HepG2 (cell line): Measurements from ENCODE around the gene TFAP2B. TPM values are rescaled to one million over a fixed set of nuclear protein-coding genes. Genes with fewer than 3 reads are reported as not detected.

Experiments
- ATAC-seq: fragments of 200-7000 bp; cut with Tn5 transposase; 3 replicates; pipeline ENCODE4 v1.9.1; 2020; ENCODE audit warnings: mild to moderate bottlenecking, moderate library complexity
- BruUV-seq: library from RNA; stranded (reverse); fragments of 400-500 nt; replicated peaks from 2 replicates; lab custom pipeline; 2021; lab: Mats Ljungman, UMichigan
- CTCF ChIA-PET: fragments of 300-600 bp; formaldehyde crosslinking; extraction: SDS; loops from one replicate; lab custom pipeline; 2021; ENCODE audit warnings: low total read pairs, inconsistent platforms, low intra/inter-chr PET ratio; lab: Yijun Ruan, JAX
- POLR2A ChIA-PET: fragments of 350-600 bp; sonication (Branson Sonifier 250); formaldehyde crosslinking; loops from one replicate; lab custom pipeline; 2020; ENCODE audit warnings: antibody characterized with exemption, inconsistent platforms; lab: Yijun Ruan, JAX
- DNase-seq: peaks from one replicate; pipeline ENCODE4 v3.0.0-alpha.2; 2015; ENCODE audit warnings: low spot score
- FAIRE-seq: peaks from 3 replicates; lab custom pipeline; 2011; peaks lifted over from hg19 to GRCh38; lab: Jason Lieb, UNC
- H2AFZ ChIP-seq: one replicate; pipeline ENCODE4 v1.6.1; 2011; ENCODE audit warnings: low read length, inconsistent platforms
- H3K27ac ChIP-seq: fragments of 300-600 bp; 3 replicates; pipeline ENCODE4 v1.8.0; 2011; ENCODE audit warnings: mixed run types, mild to moderate bottlenecking, mixed read lengths, low read length, inconsistent platforms; ENCODE audit not compliant: insufficient read depth; ENCODE audit errors: extremely low read length
- H3K27me3 ChIP-seq, 2 experiments: fragments of 200-600 bp in 1 of 2; 2 replicates in 1 of 2; 3 replicates in 1 of 2; pipeline versions ENCODE4 v1.6.0 to v1.8.0; 2011; ENCODE audit warnings: low read length in 2 of 2, mild to moderate bottlenecking in 2 of 2, moderate library complexity in 2 of 2, inconsistent platforms in 1 of 2; ENCODE audit not compliant: insufficient read depth in 2 of 2, control insufficient read depth in 1 of 2
- H3K36me3 ChIP-seq, 2 experiments: fragments of 200-600 bp in 1 of 2; replicated peaks in 1 of 2; 2 replicates in 1 of 2; 3 replicates in 1 of 2; pipeline versions ENCODE4 v1.5.1 to v1.8.0; 2011; ENCODE audit warnings: low read length in 2 of 2, inconsistent platforms in 1 of 2; ENCODE audit not compliant: insufficient read depth in 2 of 2, control insufficient read depth in 1 of 2
- H3K4me1 ChIP-seq: 2 replicates; pipeline ENCODE4 v1.5.1; 2012; ENCODE audit warnings: low read length, inconsistent platforms; ENCODE audit not compliant: insufficient read depth
- H3K4me2 ChIP-seq: 2 replicates; pipeline ENCODE4 v1.6.0; 2011; ENCODE audit warnings: low read depth, low read length, inconsistent platforms
- H3K4me3 ChIP-seq, 3 experiments: fragments of 200-600 bp in 1 of 3; sonication (generic), shearing (Covaris generic) in 1 of 3; replicated peaks in 1 of 3; 2 replicates each; pipeline ENCODE4 v1.5.1; 2011 to 2016; ENCODE audit warnings: low read length in 3 of 3, inconsistent platforms in 2 of 3, low read depth in 2 of 3, mild to moderate bottlenecking in 2 of 3, control low read depth in 1 of 3, mixed read lengths in 1 of 3; ENCODE audit not compliant: insufficient read depth in 1 of 3
- H3K79me2 ChIP-seq: one replicate; pipeline ENCODE4 v1.6.1; 2011; ENCODE audit warnings: low read length, inconsistent platforms; ENCODE audit not compliant: insufficient read depth
- H3K9ac ChIP-seq: 2 replicates; pipeline ENCODE4 v1.6.0; 2011; ENCODE audit warnings: mild to moderate bottlenecking, low read depth, low read length, inconsistent platforms; ENCODE audit not compliant: insufficient read depth
- H3K9me3 ChIP-seq: 2 replicates; pipeline ENCODE4 v1.5.1; 2012; ENCODE audit warnings: mild to moderate bottlenecking, low read length
- H4K20me1 ChIP-seq: 2 replicates; pipeline ENCODE4 v1.6.0; 2011; ENCODE audit warnings: inconsistent platforms, mild to moderate bottlenecking, low read length, moderate library complexity; ENCODE audit not compliant: insufficient read depth
- EHMT2 ChIP-seq: fragments of 200-600 bp; sonication (generic); IDR thresholded peaks from 2 replicates; pipeline ENCODE4 v1.7.0; 2017; ENCODE audit warnings: antibody characterized with exemption, low read depth, low read length, borderline replicate concordance
- FOXA3 ChIP-seq: IDR thresholded peaks from 2 replicates; pipeline ENCODE4 v1.6.1; 2016; ENCODE audit warnings: missing genetic modification reagents, missing compliant biosample characterization
- HOXD1 ChIP-seq: sonication (generic); formaldehyde crosslinking; IDR thresholded peaks from 2 replicates; pipeline ENCODE4 v1.5.0; 2020; ENCODE audit warnings: missing genetic modification reagents
- IKZF4 ChIP-seq: sonication (generic); formaldehyde crosslinking; IDR thresholded peaks from 2 replicates; pipeline ENCODE4 v1.5.1; 2020; ENCODE audit warnings: borderline replicate concordance, mild to moderate bottlenecking, low read depth, missing genetic modification reagents; ENCODE audit errors: not compliant biosample characterization
- KLF15 ChIP-seq: sonication (generic); formaldehyde crosslinking; IDR thresholded peaks from 2 replicates; pipeline ENCODE4 v1.8.1; 2023; ENCODE audit warnings: borderline replicate concordance, mild to moderate bottlenecking, inconsistent platforms, missing genetic modification reagents, mixed read lengths
- MZF1 ChIP-seq: sonication (generic); formaldehyde crosslinking; IDR thresholded peaks from 2 replicates; pipeline ENCODE4 v1.8.1; 2023; ENCODE audit warnings: mild to moderate bottlenecking, missing genetic modification reagents, borderline replicate concordance
- RFX1 ChIP-seq: fragments of 450-650 bp; IDR thresholded peaks from 2 replicates; pipeline ENCODE4 v1.6.1; 2017
- SP5 ChIP-seq: IDR thresholded peaks from 2 replicates; pipeline ENCODE4 v1.6.1; 2016; ENCODE audit warnings: low read depth, borderline replicate concordance
- SRSF9 ChIP-seq: fragments of 200-400 bp; formaldehyde crosslinking; IDR thresholded peaks from 2 replicates; pipeline ENCODE4 v1.6.1; 2018; ENCODE audit warnings: borderline replicate concordance, mild to moderate bottlenecking, low read depth, low read length; ENCODE audit not compliant: insufficient read depth, poor library complexity, severe bottlenecking
- TCF7L2 ChIP-seq: IDR thresholded peaks from 2 replicates; pipeline ENCODE4 v1.6.1; 2011; ENCODE audit warnings: mild to moderate bottlenecking, low read depth, low read length, moderate library complexity
- TEAD2 ChIP-seq: sonication (generic); formaldehyde crosslinking; IDR thresholded peaks from 2 replicates; pipeline ENCODE4 v1.9.0; 2021; ENCODE audit warnings: missing genetic modification reagents
- YY1 ChIP-seq: IDR thresholded peaks from 2 replicates; pipeline ENCODE4 v1.6.1; 2011; ENCODE audit warnings: low read length, low read depth, moderate library complexity, mild to moderate bottlenecking; ENCODE audit not compliant: insufficient read depth, insufficient replicate concordance
- ZNF10 ChIP-seq: sonication (generic); formaldehyde crosslinking; IDR thresholded peaks from 2 replicates; pipeline ENCODE4 v1.4.0; 2020; ENCODE audit warnings: mild to moderate bottlenecking, low read depth, missing genetic modification reagents, borderline replicate concordance
- ZNF101 ChIP-seq: sonication (generic); formaldehyde crosslinking; IDR thresholded peaks from 2 replicates; pipeline ENCODE4 v1.4.0; 2020; ENCODE audit warnings: mild to moderate bottlenecking, low read depth, missing genetic modification reagents, borderline replicate concordance
- ZNF235 ChIP-seq: sonication (generic); formaldehyde crosslinking; IDR thresholded peaks from 2 replicates; pipeline ENCODE4 v1.8.1; 2023; ENCODE audit warnings: mild to moderate bottlenecking, missing genetic modification reagents, borderline replicate concordance
- ZNF296 ChIP-seq: sonication (generic); formaldehyde crosslinking; conservative IDR thresholded peaks from 2 replicates; pipeline ENCODE4 v1.5.0; 2020; ENCODE audit warnings: mild to moderate bottlenecking, missing genetic modification reagents
- ZNF549 ChIP-seq: sonication (generic); formaldehyde crosslinking; IDR thresholded peaks from 2 replicates; pipeline ENCODE4 v1.5.0; 2020; ENCODE audit warnings: missing genetic modification reagents
- WGBS: methylation state at CpG from one replicate; pipeline ENCODE4 v1.1.6; 2017; ENCODE audit warnings: low lambda C conversion rate; 5-methylcytosine and 5-hydroxymethylcytosine counted together
- in situ Hi-C: cut with HindIII; loops from 2 replicates; pipeline ENCODE4 v1.10.0; 2017; ENCODE audit warnings: low pct_unique_long_range_greater_than_20kb; ENCODE audit not compliant: extremely low pct_ligation_motif_present
- intact Hi-C: fragments of 100-400 bp; cut with micrococcal nuclease; formaldehyde crosslinking; loops from one replicate; pipeline ENCODE4 v1.10.0; 2022; ENCODE audit not compliant: unreplicated experiment
- polyA plus RNA-seq, 8 experiments: library from polyadenylated mRNA; depleted of rRNA in 3 of 8; stranded (reverse) in 7 of 8; unstranded in 1 of 8; fragments of >200 nt; fragmentation: Illumina TruSeq in 4 of 8; extraction: Trizol in 4 of 8; gene quantifications; 2 replicates each; pipeline versions ENCODE4 v1.2.1 to v1.2.3, GENCODE V29; 2011 to 2016; ENCODE audit warnings: low read depth in 4 of 8, missing spikeins in 1 of 8, mixed read lengths in 1 of 8; ENCODE audit not compliant: insufficient read depth in 1 of 8
- total RNA-seq, 5 experiments: library from RNA; depleted of rRNA; stranded (reverse); fragments of >200 nt; fragmentation: Illumina TruSeq; extraction: Trizol; gene quantifications; 2 replicates each; pipeline ENCODE4 v1.2.3, GENCODE V29; 2016; ENCODE audit warnings: low read depth in 1 of 5
- TF ChIP-seq, protein P1 (sequence below): sonication (generic); formaldehyde crosslinking; IDR thresholded peaks from 2 replicates; pipeline ENCODE4 v1.4.0; 2020; ENCODE audit warnings: missing genetic modification reagents

TFAP2B gene
- total and polyA plus RNA-seq, 2 of the 13 experiments (the other 11 are each of a cell fraction or from before 2014, with no cell fraction given), result not detected

GRCh38 chr6:50817646-50817950, 1.1 kb upstream of the TFAP2B start:
- BruUV-seq, result no TSS peak
- WGBS, result 2% methylated on average over 2 of the region's 2 CpGs
- Histone ChIP-seq H3K4me1 (no peaks in the 10 kb centered on the region), H3K9ac (no peak overlapping the region), H3K27ac (no peak overlapping the region), H3K4me3 (no peak overlapping the region), H3K9me3 (no peaks in the 10 kb centered on the region), H4K20me1 (no peaks in the 10 kb centered on the region), H3K27me3 (peaks cover 6 to 46% of the 10 kb centered on the region in 2 experiments), H3K36me3 (no peaks in the 10 kb centered on the region), H2AFZ (no peak overlapping the region), H3K4me2 (no peak overlapping the region), H3K79me2 (no peaks in the 10 kb centered on the region)
- intact Hi-C loops (loop anchor here (5.0 kb wide), 1 partner anchor 1025 kb away; no protein-coding TSS in a partner anchor), in situ Hi-C loops (loop anchor here (5.0 to 10.0 kb wide), 3 partner anchors 537 to 1205 kb away; no protein-coding TSS in a partner anchor)
- no peak for TF ChIP-seq KLF15 (CRISPR knock-in tag)
- no peak for TF ChIP-seq TEAD2 (CRISPR knock-in tag)
- no peak for TF ChIP-seq IKZF4 (CRISPR knock-in tag)
- no peak for TF ChIP-seq MZF1 (CRISPR knock-in tag)
- TF ChIP-seq SP5 (CRISPR knock-in tag), result no peak
- no peak for TF ChIP-seq HOXD1 (CRISPR knock-in tag)
- no peak for TF ChIP-seq ZNF549
- TF ChIP-seq ZNF235 (CRISPR knock-in tag), result no peak
- TF ChIP-seq FOXA3 (CRISPR knock-in tag), result no peak
- TF ChIP-seq TCF7L2, result no peak
- DNase-seq (no peak), FAIRE-seq (no peak), ATAC-seq (no peak)
- ChIA-PET CTCF (interaction anchor here (3.2 kb wide), 1 partner anchor 1142 kb away, joined by 34 read pairs; no protein-coding TSS in a partner anchor), POLR2A (no interaction called here)

DNA sequence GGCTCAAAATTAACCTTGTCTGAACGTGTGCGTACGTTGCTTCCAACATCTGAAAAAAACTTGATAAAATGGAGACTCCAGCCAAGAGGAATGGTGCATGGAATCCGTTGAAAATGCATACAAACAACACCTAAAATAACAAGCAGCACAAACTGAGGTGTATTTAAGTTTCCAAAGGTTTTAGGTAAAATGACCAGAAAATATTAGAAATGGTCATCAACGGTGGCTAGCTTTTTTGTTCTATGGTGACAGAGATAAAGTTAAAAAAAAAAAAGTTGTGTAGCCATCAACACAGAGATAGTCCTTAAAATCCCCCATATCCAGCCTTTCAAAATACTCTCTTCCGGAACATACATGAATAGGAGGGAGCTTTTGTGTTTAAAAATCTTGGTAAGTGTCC, 651 bp upstream of the TFAP2B start:
- 2% methylated on average over 6 of the region's 6 CpGs for WGBS
- POLR2A ChIA-PET, result no interaction called here

More for the DNA sequence above, 651 bp upstream of the TFAP2B start:
- intact Hi-C loops, result loop anchor here (5.0 kb wide), 1 partner anchor 1024 kb away; no protein-coding TSS in a partner anchor
- H3K9ac ChIP-seq, result no peak overlapping the region
- no peaks in the 10 kb centered on the region for H3K36me3 ChIP-seq
- H3K79me2 ChIP-seq, result no peaks in the 10 kb centered on the region
- no peaks in the 10 kb centered on the region for H4K20me1 ChIP-seq
- no peaks in the 10 kb centered on the region for H3K9me3 ChIP-seq
- no peak overlapping the region for H2AFZ ChIP-seq
- no peak for FAIRE-seq
- no peak overlapping the region for H3K4me2 ChIP-seq
- H3K27ac ChIP-seq, result no peak overlapping the region
- no peak for ATAC-seq
- H3K4me1 ChIP-seq, result no peaks in the 10 kb centered on the region
- in situ Hi-C loops, result loop anchor here (5.0 to 10.0 kb wide), 3 partner anchors 537 to 1204 kb away; no protein-coding TSS in a partner anchor
- TF ChIP-seq, protein P1, sequence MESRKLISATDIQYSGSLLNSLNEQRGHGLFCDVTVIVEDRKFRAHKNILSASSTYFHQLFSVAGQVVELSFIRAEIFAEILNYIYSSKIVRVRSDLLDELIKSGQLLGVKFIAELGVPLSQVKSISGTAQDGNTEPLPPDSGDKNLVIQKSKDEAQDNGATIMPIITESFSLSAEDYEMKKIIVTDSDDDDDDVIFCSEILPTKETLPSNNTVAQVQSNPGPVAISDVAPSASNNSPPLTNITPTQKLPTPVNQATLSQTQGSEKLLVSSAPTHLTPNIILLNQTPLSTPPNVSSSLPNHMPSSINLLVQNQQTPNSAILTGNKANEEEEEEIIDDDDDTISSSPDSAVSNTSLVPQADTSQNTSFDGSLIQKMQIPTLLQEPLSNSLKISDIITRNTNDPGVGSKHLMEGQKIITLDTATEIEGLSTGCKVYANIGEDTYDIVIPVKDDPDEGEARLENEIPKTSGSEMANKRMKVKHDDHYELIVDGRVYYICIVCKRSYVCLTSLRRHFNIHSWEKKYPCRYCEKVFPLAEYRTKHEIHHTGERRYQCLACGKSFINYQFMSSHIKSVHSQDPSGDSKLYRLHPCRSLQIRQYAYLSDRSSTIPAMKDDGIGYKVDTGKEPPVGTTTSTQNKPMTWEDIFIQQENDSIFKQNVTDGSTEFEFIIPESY (CRISPR knock-in tag), result no peak
- TF ChIP-seq ZNF101 (no peak), ZNF10 (CRISPR knock-in tag) (no peak), ZNF296 (CRISPR knock-in tag) (no peak), RFX1 (no peak), YY1 (no peak), EHMT2 (no peak), SRSF9 (no peak)
- H3K27me3 ChIP-seq, result peaks cover 6 to 48% of the 10 kb centered on the region in 2 experiments
- no TSS peak for BruUV-seq
- no peak overlapping the region for H3K4me3 ChIP-seq
- CTCF ChIA-PET, result no interaction called here
- DNase-seq, result no peak
